GM19240 (cell line): Measurements from ENCODE around the gene SLCO3A1.

ENCODE experiments used
- DNase-seq: peaks from one replicate; pipeline ENCODE4 v3.0.0; 2011; ENCODE audit warnings: low spot score; ENCODE audit not compliant: insufficient read length

SLCO3A1 gene

DNA sequence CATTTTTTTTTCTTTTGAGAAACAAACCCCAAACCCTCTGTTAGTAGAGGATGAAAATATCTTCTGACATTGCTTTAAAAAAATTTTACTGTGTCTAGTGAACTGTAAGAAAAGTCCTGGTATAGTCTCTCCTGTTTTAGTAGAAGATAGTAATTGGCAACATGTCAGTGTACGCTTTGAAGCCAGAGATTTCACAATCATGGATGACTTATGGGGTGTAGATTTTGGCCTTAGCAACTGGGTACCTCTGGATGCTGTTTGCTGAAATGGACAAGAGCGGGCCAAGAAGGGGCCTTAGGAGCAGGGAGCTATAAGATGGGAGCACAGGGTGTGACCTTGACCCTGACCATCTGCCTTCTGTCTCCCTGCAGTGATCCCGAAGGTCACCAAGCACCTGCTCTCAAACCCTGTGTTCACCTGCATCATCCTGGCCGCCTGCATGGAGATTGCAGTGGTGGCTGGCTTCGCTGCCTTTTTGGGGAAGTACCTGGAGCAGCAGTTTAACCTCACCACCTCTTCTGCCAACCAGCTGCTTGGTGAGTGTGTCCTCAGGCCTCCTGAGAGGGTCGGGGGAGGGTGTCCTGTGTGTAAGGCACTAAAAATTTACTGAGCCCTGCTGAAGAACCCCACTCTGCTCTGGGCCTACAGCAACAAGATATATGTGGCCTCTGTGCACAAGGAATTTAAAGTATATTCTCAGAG, 266.7 kb downstream of the SLCO3A1 start:
- no peak for DNase-seq

GRCh38 chr15:92121047-92121446, 267.5 kb downstream of the SLCO3A1 start:
- no peak for DNase-seq

- DNase-seq = no peak
These were observed 268.8 kb downstream of the SLCO3A1 start for GRCh38 chr15:92122259-92122658.

DNA sequence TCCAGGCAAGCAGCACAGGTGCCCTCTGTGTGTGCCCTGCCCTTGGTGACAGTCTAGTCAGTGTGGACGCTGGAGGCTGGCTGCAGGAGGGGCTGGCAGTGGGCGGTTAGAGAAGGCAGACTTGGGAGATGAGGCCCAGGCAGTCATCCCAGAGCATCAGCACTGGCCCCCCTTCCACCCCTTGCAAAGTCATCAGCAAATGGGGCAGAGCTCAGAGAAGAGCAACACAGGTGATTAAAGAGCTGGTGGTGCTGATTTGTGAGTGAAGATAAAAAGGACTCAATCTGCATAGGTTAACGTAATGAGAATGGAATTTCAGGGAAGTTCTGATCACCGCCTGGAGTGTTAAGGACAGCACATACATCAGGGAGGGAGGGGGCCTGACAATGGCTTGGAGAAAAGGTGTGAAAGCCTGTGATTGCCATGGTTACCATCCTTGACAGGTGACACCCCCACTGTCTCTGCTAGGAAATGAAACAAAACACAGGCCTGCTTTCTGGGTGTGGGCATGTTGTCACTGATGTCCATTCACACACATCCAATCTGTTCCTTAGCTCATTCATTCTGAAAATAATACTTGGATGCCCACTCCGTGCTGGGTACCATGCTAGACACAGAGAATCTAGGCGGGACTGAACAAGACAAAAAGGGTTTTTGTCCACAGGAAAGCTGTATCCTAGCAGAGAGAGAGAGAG, 270.6 kb downstream of the SLCO3A1 start:
- DNase-seq = no peak

- DNase-seq = no peak
These were observed 271.1 kb downstream of the SLCO3A1 start for GRCh38 chr15:92124657-92125010.

DNA sequence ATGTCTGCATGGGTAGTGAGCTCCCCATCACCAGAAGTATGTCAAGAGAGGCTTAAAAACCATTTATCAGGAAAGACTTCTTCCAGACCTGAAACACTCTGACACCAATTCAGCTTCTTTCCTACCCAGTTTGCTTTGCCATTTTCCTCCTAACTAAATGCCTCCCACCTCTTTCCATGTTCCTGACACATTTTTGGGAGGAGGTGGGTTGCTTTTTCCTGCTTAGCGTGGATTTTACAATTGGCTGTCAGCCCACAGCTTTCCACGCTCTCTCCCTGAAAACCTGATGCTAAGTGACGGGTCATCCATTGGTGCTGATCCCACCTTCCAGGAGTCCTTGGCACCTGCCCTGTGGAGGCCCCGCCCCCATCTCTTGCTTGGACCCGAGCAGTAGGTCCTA, 275.3 kb downstream of the SLCO3A1 start:
- DNase-seq = no peak

- DNase-seq = no peak
These were observed 276.7 kb downstream of the SLCO3A1 start for GRCh38 chr15:92130244-92130643.

DNA sequence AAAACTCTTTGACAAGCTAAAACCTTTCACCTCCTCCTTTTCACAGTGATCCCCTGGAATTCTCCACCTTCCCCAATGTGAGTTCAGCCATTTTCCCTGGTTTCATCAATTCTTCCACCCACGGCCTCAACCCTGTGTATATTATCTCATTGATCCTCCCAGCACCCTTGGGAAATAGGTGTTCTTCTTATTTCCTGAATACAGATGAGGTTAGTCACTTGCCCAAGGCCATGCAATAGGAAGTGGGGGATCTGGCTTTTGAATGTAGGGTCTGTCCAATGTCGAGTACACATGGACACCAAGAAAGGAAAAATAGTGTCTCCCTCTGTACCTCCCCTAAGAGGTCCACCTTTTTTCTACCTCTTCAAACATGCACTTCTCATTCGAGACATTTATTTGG, 277.4 kb downstream of the SLCO3A1 start:
- DNase-seq = no peak

DNA sequence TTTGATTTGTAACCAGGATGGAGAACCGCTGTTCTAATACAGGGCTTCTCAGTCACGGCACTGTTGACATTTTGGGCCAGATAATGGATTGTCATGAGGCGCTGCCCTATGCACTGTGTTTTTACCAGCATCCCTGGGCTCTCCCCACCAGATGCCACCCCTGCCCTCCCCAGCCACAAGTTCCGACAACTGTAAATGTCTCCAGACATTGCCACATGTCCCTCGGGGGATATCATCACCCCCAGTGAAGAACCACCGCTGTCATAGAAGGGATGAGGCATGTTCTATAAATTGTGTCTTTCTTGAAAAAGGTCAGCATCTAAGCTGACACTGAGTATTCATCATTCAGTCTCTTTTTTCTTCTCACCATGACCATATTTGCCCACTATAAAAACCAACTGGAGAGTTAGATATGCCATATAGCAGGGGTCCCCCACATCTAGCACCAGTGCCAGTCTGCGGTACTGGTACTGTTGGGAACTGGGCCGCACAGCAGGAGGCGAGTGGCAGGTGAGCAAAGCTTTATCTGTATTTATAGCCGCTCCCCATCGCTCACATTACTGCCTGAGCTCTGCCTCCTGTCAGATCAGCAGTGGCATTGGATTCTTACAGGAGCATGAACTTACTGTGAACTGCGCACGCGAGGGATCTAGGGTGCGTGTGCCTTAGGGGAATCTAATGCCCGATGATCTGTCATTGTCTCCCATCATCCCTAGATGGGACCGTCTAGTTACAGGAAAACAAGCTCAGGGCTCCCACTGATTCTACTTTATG, 279.7 kb downstream of the SLCO3A1 start:
- no peak for DNase-seq

GRCh38 chr15:92140796-92141195, 287.3 kb downstream of the SLCO3A1 start:
- DNase-seq = no peak

DNA sequence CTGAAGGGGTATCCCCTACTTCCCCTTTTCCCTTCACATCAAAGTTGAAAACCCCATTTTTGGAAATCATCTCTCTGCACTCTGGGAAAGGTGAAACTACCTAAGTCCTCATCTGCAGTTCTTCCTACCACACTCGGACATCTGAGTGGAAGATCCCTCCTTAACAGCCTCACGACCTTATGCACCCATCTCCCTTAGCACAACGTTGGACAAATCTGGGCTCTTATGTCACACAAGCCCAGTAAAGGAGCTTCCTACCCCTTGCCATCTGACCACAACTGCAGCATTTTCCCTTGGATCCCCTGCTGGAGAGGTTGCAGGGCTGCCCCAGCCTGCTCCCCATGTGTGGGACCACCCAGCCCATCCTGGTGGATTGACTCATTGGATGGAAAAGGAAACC, 288.1 kb downstream of the SLCO3A1 start:
- DNase-seq = no peak

- DNase-seq = no peak
These were observed 289.0 kb downstream of the SLCO3A1 start for GRCh38 chr15:92142242-92143232.

DNA sequence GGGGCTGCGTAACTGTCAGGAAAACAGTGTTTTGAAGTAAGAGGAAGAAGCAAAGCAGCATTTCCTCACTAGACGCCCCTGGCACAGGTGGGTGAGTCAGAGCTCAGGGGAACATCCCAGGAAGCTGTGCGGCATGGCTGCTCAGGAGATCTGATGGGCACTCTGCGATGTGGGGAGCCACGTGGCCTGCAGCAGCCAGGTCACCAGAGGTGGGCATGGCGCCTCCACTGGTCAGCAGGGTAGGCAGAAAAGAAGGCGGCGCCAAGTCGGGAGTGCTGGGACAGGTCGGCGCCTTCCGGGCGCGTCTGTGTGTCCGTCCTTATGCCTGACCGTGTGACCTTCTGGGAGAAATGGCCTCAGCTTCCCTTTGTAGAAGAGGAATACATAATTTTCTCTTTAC, 290.3 kb downstream of the SLCO3A1 start:
- DNase-seq = no peak

DNA sequence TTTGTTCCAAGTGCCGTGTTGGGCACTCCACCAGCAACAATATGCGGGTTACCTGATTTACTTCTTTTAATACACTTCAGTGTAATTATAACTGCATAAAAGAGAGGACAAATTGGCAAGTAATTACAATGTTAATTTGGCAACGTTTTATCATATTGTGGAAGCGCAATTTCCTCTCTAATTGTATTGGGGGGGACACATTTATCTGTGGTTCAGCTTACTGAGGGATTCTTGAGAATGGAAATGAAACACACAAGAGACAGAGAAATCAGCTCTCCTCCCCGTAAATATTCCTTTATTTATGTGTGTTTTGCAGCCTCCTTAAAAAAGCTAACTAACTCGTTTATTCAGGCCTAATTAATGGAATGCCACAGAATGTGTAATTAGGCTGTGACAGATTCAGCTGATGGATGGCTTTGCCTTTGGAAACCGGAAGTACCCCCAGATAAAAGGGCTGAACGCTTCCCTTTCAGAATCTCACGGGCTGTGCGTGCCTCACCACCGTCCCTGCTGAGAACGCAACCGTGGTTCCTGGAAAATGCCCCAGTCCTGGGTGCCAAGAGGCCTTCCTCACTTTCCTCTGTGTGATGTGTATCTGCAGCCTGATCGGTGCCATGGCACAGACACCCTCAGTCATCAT, 293.1 kb downstream of the SLCO3A1 start:
- no peak for DNase-seq

GRCh38 chr15:92149029-92149428, 295.5 kb downstream of the SLCO3A1 start:
- DNase-seq = no peak

GRCh38 chr15:92149465-92149864, 296.0 kb downstream of the SLCO3A1 start:
- DNase-seq = no peak

DNA sequence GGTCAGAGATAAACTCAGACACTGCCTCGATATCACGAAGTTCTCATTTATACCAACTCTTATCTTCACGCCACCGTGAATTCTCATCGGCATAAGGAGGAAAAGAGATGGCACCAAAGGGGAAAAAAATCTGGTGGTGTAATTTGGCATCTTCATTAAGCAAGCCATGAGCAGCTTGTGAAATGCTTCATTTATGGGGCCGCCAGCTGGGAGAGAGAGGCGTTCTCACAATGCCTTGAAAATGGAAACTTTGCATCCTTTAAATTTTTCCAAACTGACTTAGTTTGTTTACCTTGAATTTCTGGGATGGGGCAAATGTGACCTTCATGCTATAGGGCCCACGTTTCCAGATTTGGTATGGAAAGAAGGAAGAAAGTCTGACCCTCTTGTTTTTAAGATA, 297.7 kb downstream of the SLCO3A1 start:
- no peak for DNase-seq

GRCh38 chr15:92151741-92152140, 298.2 kb downstream of the SLCO3A1 start:
- no peak for DNase-seq

DNA sequence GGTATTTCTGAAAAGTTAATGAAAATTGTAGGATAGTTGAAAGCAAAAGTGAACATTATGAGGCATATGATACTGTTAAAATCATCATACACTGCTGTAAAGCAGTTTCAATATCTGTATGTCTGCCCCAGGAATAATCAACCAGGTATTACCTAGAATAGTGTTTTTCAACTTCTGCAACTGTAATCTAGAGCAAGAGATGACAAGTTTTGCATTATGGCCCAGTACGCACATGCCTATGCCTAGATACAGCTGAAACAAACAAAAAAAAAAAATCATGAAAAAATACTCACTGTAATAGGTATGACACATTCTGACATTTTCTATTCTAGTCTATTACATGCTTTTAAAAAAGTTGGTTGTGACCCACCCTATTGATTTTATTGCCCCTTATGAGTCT, 299.5 kb downstream of the SLCO3A1 start:
- no peak for DNase-seq

GRCh38 chr15:92153620-92154019, 300.1 kb downstream of the SLCO3A1 start:
- no peak for DNase-seq

DNA sequence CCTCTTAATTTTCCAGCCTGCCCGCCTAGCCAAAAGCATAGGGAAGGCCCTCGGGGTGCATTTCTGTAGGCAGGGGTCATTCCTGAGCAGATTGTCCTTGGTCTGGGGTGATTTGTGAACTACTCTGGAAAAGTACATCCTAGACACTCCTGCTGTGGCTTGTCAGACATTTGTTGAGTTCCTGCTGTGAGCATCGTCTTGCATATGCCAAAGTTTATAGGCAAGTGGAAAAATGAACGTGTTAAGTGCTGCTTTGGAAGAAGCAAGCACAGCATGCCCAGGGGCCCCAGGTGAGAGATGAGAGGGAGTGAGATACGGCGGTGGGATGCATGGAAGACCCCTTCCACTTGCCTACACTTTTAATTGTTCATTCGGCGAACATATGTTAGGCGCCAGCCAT, 302.4 kb downstream of the SLCO3A1 start:
- no peak for DNase-seq
